HuH-7 (cell line): ENCODE data around the gene TNFRSF9.

Experiments
- DNase-seq: peaks from one replicate; pipeline ENCODE4 v3.0.0; 2011; ENCODE audit warnings: low spot score

The TNFRSF9 gene

GRCh38 chr1:7916501-7916830 lies 24.2 kb downstream of the TNFRSF9 start:
- DNase-seq, result no peak

- DNase-seq, result no peak
Measured at GRCh38 chr1:7915826-7916500, 24.7 kb downstream of the TNFRSF9 start.

GRCh38 chr1:7912743-7913557 lies 27.7 kb downstream of the TNFRSF9 start:
- no peak for DNase-seq

GRCh38 chr1:7912145-7912544 lies 28.5 kb downstream of the TNFRSF9 start:
- no peak for DNase-seq

GRCh38 chr1:7905262-7905661 lies 35.4 kb downstream of the TNFRSF9 start:
- DNase-seq, result no peak

GRCh38 chr1:7902478-7903085 lies 38.1 kb downstream of the TNFRSF9 start:
- DNase-seq, result peak; percentile 43

GRCh38 chr1:7899741-7900140 lies 40.9 kb downstream of the TNFRSF9 start:
- no peak for DNase-seq

GRCh38 chr1:7898962-7899361 lies 41.7 kb downstream of the TNFRSF9 start:
- no peak for DNase-seq

- no peak for DNase-seq
Measured at GRCh38 chr1:7896994-7897393, 43.6 kb downstream of the TNFRSF9 start.

- no peak for DNase-seq
Measured at GRCh38 chr1:7893529-7894180, 47.0 kb downstream of the TNFRSF9 start.

- no peak for DNase-seq
Measured at GRCh38 chr1:7891804-7892203, 48.8 kb downstream of the TNFRSF9 start.

GRCh38 chr1:7890853-7891252 lies 49.8 kb downstream of the TNFRSF9 start:
- DNase-seq, result no peak

GRCh38 chr1:7888248-7889081 lies 52.2 kb downstream of the TNFRSF9 start:
- DNase-seq, result no peak

- DNase-seq, result no peak
Measured at GRCh38 chr1:7886405-7886745, 54.3 kb downstream of the TNFRSF9 start.

- no peak for DNase-seq
Measured at GRCh38 chr1:7885513-7886404, 54.9 kb downstream of the TNFRSF9 start.

- no peak for DNase-seq
Measured at GRCh38 chr1:7884757-7885156, 55.9 kb downstream of the TNFRSF9 start.

- DNase-seq, result no peak
Measured at GRCh38 chr1:7879228-7879627, 61.4 kb downstream of the TNFRSF9 start.

- DNase-seq, result no peak
Measured at GRCh38 chr1:7878027-7878426, 62.6 kb downstream of the TNFRSF9 start.

GRCh38 chr1:7873801-7874795 lies 66.5 kb downstream of the TNFRSF9 start:
- DNase-seq, result no peak

GRCh38 chr1:7871136-7871535 lies 69.5 kb downstream of the TNFRSF9 start:
- no peak for DNase-seq
